ENCODE measurements around the gene GALP.
"Not testable (repeated sequence)": the region's sequence is repeated elsewhere in the genome, so short reads cannot be mapped to it uniquely, and the experiment has no call there.

Gene GALP

DNA sequence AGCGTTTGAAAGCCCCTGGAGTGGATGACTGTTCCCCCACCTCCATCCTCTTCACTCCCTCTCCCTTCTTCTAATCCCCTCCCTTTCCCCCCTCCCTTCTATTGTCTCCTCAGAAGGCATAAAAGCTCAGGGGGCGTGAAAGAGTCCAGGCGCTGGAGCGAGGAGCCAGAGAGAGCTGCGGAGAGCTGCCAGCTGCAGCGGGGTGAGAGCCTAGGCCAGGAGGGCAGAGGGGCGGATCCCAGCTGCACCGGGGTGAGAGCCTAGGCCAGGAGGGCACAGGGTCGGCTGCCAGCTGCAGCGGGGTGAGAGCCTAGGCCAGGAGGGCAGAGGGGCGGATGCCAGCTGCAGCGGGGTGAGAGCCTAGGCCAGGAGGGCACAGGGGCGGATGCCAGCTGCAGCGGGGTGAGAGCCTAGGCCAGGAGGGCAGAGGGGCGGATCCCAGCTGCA, at the start of gene GALP:
Gene GALP (plus strand): TSS at position 148 of the 447 bp plus-strand sequence. CDS start 1,101 bp downstream, outside the sequence.
- DNase-seq (ENCODE audit: low read depth in 2 of 3, low spot score in 1 of 3), result not testable (repeated sequence)

- no peak for DNase-seq (ENCODE audit: low read depth in 2 of 3, low spot score in 1 of 3)
Observed at GRCh38 chr19:56126983-56127780, 48.6 kb upstream of the GALP start.

GRCh38 chr19:56130006-56130405, 45.8 kb upstream of the GALP start:
- no peak for DNase-seq (ENCODE audit: low read depth in 2 of 3, low spot score in 1 of 3)

GRCh38 chr19:56131651-56132050, 44.2 kb upstream of the GALP start:
- DNase-seq (ENCODE audit: low read depth in 2 of 3, low spot score in 1 of 3), result no peak

DNA sequence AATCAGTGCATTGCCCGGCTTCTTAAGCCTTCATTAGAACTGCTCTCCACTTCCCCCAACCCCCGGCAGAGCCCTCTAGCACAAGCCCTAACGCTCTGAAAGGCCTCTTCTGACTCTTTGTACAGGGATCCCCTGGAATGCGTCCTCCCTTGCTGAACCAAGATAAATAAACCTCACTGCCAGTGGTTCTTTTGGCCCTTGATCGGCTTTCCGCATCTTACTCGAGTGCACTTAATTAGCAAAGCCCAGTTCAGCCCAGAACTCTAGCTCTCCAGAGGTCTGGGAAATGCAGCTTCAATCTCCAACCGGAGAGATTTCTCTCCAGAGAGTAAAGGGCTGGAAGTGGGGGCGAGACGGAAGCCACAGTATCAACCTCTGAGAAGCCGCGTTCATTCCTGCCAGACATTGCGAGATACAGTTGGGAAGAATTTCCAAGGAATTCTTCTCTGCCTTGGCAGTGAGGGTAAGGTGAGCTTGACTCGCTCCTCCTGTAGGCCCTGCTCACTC, 43.4 kb upstream of the GALP start:
- DNase-seq (ENCODE audit: low read depth in 2 of 3, low spot score in 1 of 3), result no peak

DNA sequence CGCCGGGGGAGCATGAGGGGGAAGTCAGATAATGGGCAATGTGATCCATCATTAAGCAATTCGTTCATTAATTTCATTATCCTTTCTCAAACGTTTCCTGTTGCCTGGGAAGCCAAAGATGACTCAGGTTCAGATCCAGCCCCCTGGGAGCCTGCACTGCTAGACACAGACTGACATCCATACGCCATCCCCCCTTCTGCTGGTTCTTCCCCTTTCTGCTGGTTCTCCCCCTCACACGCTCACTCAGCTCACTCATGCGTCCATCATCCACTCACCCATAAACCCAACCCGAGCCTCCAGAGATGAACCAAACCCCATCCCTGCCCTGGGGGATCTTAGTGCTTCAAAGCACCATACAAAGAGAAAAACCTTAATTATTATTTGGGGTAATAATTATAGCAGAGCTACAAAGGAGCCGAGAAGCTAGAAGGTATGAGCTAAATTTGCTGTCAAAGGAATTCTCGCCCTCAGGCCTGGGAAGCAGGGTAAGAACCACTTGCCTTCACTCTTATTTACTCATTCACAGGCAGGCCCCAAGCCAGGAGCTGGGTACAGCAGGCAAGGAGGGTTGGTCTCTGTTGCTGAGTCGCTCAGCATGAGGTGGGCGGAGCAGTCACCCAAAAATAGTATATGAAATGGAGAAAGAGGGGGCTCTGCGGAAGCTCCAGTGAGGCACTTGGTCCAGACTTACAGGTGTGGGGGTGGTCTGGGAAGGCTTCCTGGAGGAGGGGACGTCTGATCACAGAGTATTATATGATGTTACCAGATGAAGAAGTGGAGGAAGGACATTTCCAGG, 41.8 kb upstream of the GALP start:
- DNase-seq (ENCODE audit: low read depth in 2 of 3, low spot score in 1 of 3), result no peak

- DNase-seq (ENCODE audit: low read depth in 2 of 3, low spot score in 1 of 3), result no peak
Observed at GRCh38 chr19:56134654-56134921, 41.2 kb upstream of the GALP start.

GRCh38 chr19:56136362-56136761, 39.4 kb upstream of the GALP start:
- no peak for DNase-seq (ENCODE audit: low read depth in 2 of 3, low spot score in 1 of 3)

DNA sequence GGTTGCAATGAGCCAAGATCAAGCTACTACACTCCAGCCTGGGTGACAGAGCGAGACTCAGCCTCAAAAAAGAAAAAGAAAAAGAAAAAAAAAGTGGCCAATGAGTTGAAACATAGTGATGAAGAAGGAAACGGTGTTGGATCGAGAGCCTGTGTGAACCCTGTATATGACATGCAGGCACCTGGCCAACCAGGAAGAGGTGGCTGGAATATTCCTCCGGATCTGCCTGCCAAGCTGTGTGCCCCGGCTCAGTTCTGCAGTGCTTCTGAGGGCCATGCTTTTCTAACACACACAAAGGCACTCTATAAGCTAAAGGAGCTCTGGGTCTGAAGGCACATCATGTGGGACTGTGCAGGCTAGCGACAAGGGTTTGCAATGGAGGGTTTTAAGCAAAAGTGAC, 38.4 kb upstream of the GALP start:
- DNase-seq (ENCODE audit: low read depth in 2 of 3, low spot score in 1 of 3), result no peak

GRCh38 chr19:56138069-56138468, 37.7 kb upstream of the GALP start:
- DNase-seq (ENCODE audit: low read depth in 2 of 3, low spot score in 1 of 3), result no peak

GRCh38 chr19:56139847-56140582, 35.8 kb upstream of the GALP start:
- no peak for DNase-seq (ENCODE audit: low read depth in 2 of 3, low spot score in 1 of 3)

GRCh38 chr19:56140583-56141416, 35.0 kb upstream of the GALP start, which contains the start of gene ZNF444:
Gene ZNF444, plus strand, starts transcription at chr19:56141287. Its CDS starts 5,625 bp downstream, at chr19:56146912.
- DNase-seq (ENCODE audit: low read depth in 2 of 3, low spot score in 1 of 3), result peak; percentile 97 to 99 (median 97)

GRCh38 chr19:56141417-56141993, 34.3 kb upstream of the GALP start:
- no peak for DNase-seq (ENCODE audit: low read depth in 2 of 3, low spot score in 1 of 3)

DNA sequence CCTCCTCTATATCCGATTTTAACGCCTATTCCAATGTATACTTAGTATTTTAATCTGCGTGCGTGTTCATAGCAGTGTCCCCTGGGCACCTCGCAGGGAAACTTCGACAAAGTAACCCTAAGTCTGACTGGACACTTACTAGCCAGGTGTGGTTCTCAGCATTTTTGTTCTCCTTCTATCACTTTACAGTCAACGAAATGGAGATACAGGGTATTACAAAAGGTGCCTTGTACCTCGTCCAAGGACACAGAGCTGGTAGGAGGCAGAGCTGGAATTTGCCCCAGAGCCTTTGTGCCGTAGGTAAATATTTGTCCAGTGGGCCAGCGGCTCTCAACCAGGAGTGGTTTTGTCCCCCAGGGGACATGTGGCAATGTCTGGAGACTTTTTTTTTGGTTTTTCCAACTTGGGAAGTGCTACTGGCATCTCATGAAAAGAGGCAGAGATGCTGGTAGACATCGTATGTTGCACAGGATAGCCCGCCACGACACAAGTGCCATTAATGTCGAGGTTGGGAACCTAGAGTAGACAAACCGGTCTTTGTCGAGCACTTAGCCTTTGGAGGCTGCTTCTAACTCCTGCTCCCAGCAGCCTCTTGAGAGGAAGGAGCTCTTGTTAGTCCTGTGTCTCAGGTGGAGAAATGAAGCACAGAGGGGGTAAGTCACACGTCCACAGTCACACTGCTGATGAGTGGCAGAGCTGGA, 33.6 kb upstream of the GALP start:
- no peak for DNase-seq (ENCODE audit: low read depth in 2 of 3, low spot score in 1 of 3)

DNA sequence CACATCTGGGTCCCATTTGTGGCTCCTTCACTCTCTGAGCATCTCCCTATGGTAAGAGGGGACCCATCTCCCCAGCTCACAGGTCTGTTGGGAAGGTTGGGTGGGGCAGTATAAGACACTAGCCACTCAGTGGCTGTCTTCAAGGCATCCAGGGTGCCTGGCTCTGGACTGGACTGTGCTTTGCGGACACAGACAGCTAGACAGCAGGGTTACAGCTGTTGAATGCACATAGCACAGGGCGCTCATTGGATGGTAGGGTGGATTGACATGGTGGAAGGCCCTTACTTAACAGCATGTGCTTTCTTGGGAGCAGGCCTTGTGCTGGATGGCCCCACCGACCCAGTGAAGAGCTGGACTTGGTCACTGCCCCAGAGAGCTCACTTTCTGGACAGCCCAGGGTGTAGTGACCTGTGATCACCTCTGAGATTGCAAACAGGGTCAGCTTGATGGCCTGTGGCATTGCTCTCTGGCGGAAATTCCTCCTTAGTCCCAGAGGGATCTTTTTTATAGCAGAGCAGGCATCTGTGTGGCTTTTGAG, 32.8 kb upstream of the GALP start:
- no peak for DNase-seq (ENCODE audit: low read depth in 2 of 3, low spot score in 1 of 3)

DNA sequence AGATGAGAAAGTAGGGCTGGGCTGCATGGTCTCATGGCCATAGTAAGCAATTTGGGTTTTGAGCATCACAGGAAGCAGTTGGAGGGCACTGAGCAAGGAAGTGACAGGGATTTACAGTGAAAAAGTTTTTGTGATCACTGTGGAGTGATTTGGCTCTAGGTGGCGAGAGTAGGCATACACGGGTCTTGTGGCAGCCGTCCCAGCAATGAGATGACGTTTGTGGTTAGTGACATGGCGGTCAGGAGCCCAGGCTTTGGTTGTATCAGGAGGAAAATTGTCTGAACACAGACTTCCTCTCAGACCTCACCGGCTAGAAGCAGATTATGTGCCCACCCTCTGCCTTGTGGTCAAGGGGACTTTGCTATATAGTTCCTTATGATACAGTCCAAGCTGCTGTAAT, 31.4 kb upstream of the GALP start:
- no peak for DNase-seq (ENCODE audit: low read depth in 2 of 3, low spot score in 1 of 3)

DNA sequence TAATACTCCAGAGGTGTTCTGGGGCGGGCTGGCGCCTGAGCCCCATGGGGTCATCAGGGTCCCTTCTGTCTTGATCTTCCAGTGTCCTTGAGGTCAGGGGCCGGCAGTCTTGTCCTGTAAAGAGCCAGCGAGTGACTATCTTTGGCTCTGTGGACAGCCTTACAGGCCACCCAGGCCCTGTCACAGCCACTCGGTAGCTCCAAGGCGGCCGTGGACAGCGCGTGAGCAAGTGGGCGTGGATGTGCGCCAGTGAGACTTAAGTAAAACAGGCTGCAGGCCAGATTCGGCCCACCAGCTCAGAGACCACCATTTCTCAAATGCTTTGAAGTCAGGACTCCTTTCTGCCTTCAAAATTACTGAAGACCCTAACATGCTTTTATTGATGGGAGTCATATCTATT, 31.0 kb upstream of the GALP start:
- DNase-seq (ENCODE audit: low read depth in 2 of 3, low spot score in 1 of 3), result no peak

DNA sequence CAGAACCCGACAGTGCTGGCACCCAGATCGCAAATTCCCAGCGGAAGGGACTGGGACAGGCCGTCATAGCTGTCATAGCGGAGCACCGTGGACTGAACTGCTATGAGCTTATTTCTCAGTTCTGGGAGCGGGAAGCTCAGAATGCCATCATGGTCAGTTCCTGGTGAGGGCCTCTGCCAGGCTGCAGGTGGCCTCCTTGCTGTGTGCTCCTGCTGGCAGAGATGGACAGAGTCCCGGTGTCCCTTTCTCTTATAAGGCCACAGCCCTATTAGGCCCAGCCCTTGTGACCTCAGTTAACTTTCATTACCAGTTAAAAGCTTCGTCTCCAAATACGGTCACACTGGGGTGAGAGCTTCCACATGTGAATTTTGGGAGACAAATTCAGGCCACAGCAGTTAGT, 30.1 kb upstream of the GALP start:
- no peak for DNase-seq (ENCODE audit: low read depth in 2 of 3, low spot score in 1 of 3)

DNA sequence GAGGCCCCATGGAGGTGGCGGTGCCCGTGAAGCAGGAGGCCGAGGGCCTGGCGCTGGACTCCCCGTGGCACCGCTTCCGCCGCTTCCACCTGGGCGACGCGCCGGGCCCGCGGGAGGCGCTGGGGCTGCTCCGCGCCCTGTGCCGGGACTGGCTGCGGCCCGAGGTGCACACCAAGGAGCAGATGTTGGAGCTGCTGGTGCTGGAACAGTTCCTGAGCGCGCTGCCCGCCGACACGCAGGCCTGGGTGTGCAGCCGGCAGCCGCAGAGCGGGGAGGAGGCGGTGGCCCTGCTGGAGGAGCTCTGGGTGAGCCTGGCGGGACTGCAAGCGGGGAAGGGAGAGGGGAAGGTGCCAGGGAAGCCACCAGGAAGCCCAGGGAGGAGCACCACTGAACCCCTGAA, 28.9 kb upstream of the GALP start:
- no peak for DNase-seq (ENCODE audit: low read depth in 2 of 3, low spot score in 1 of 3)

Measured in stimulated activated CD4-positive, alpha-beta T cell treated with anti-CD3 and anti-CD28 coated beads, Interleukin-12 subunit alpha, Interleukin-12 subunit beta, amount 100 ng/mL, for 48 hours (primary cell).